HG02759 (cell line): ENCODE measurements around the gene STAT5B.
"Not testable (repeated sequence)": the region's sequence is repeated elsewhere in the genome, so short reads cannot be mapped to it uniquely, and the experiment has no call there.

Source experiments
- ATAC-seq: cut with Tn5 transposase; IDR thresholded peaks from one replicate; pipeline ENCODE4 v1.9.1; 2021; ENCODE audit warnings: mild to moderate bottlenecking, moderate library complexity; ENCODE audit not compliant: unreplicated experiment

The STAT5B gene

GRCh38 chr17:42307362-42307927 is 31.3 kb upstream of the STAT5B start:
- ATAC-seq, result no peak

- ATAC-seq, result no peak
Measured at GRCh38 chr17:42306385-42306667, 30.1 kb upstream of the STAT5B start.

GRCh38 chr17:42305543-42306384 is 29.6 kb upstream of the STAT5B start:
- no peak for ATAC-seq

GRCh38 chr17:42305031-42305330 is 28.8 kb upstream of the STAT5B start:
- ATAC-seq, result not testable (repeated sequence)

GRCh38 chr17:42304187-42305030 is 28.2 kb upstream of the STAT5B start:
- no peak for ATAC-seq

- ATAC-seq, result no peak
Measured at GRCh38 chr17:42303694-42304093, 27.5 kb upstream of the STAT5B start.

- ATAC-seq, result no peak
Measured at GRCh38 chr17:42301022-42301421, 24.8 kb upstream of the STAT5B start.

- not testable (repeated sequence) for ATAC-seq
Measured at GRCh38 chr17:42299913-42300312, 23.7 kb upstream of the STAT5B start.

GRCh38 chr17:42299361-42299760 is 23.2 kb upstream of the STAT5B start:
- ATAC-seq, result not testable (repeated sequence)

GRCh38 chr17:42297775-42298174 is 21.6 kb upstream of the STAT5B start:
- not testable (repeated sequence) for ATAC-seq

- ATAC-seq, result no peak
Measured at GRCh38 chr17:42296012-42296411, 19.8 kb upstream of the STAT5B start.

GRCh38 chr17:42294469-42295398 is 18.5 kb upstream of the STAT5B start:
- no peak for ATAC-seq

GRCh38 chr17:42291129-42291528 is 14.9 kb upstream of the STAT5B start:
- no peak for ATAC-seq

GRCh38 chr17:42290577-42290976 is 14.4 kb upstream of the STAT5B start:
- no peak for ATAC-seq

- ATAC-seq, result no peak
Measured at GRCh38 chr17:42289611-42290181, 13.5 kb upstream of the STAT5B start.

GRCh38 chr17:42288803-42289610 is 12.8 kb upstream of the STAT5B start:
- peak; percentile 17 for ATAC-seq

- peak; percentile 60 for ATAC-seq
Measured at GRCh38 chr17:42287977-42288802, 12.0 kb upstream of the STAT5B start, which contains the start of gene STAT5A. Gene STAT5A, plus strand, starts transcription at chr17:42288498. Its CDS starts 914 bp downstream, at chr17:42289412.

- peak; percentile 23 for ATAC-seq
Measured at GRCh38 chr17:42287305-42287976, 11.2 kb upstream of the STAT5B start.
